Upper lobe of left lung (tissue), 6 donors: ENCODE measurements around the gene COLEC11. TPM values are rescaled to one million over a fixed set of nuclear protein-coding genes. Genes with fewer than 3 reads are reported as not detected.
"Not testable (repeated sequence)": the region's sequence is repeated elsewhere in the genome, so short reads cannot be mapped to it uniquely, and the experiment has no call there.

Experiments
- ATAC-seq, 2 donors: fragments of 200-7000 bp; cut with Tn5 transposase; one replicate each; pipeline ENCODE4 v1.9.1; 2022; ENCODE audit warnings: mild to moderate bottlenecking in 2 of 2, moderate library complexity in 2 of 2; ENCODE audit not compliant: low FRiP score in 2 of 2
- DNase-seq, 2 donors: peaks; one replicate each; pipeline ENCODE4 v3.0.0-alpha.2; 2019 to 2020
- H3K27ac ChIP-seq, 4 donors: fragments of 200-600 bp; sonication (generic); one replicate each; pipeline ENCODE4 v1.5.1; 2016 to 2019
- H3K27me3 ChIP-seq, 4 donors: fragments of 200-600 bp; sonication (generic); one replicate each; pipeline ENCODE4 v1.5.1; 2017 to 2019
- H3K36me3 ChIP-seq, 4 donors: fragments of 200-600 bp; sonication (generic); one replicate each; pipeline ENCODE4 v1.5.1; 2016 to 2019
- H3K4me1 ChIP-seq, 4 donors: fragments of 200-600 bp; sonication (generic); one replicate each; pipeline ENCODE4 v1.5.1; 2018 to 2019
- H3K4me3 ChIP-seq, 4 donors: fragments of 200-600 bp; sonication (generic); one replicate each; pipeline ENCODE4 v1.5.1; 2017 to 2019; ENCODE audit warnings: mild to moderate bottlenecking in 2 of 4, moderate library complexity in 1 of 4
- H3K9me3 ChIP-seq, 4 donors: fragments of 200-600 bp; sonication (generic); one replicate each; pipeline ENCODE4 v1.5.1; 2018 to 2019
- EP300 ChIP-seq, 4 donors: sonication (generic); formaldehyde crosslinking; IDR thresholded peaks; one replicate each; pipeline ENCODE4 v1.5.1; 2017; ENCODE audit warnings: antibody characterized with exemption in 4 of 4, control low read depth in 2 of 4
- POLR2A ChIP-seq, 4 donors: fragments of 450-650 bp; IDR thresholded peaks; one replicate each; pipeline ENCODE4 v1.5.1; 2016 to 2017; ENCODE audit warnings: antibody characterized with exemption in 4 of 4, mild to moderate bottlenecking in 2 of 4
- POLR2AphosphoS5 ChIP-seq, 2 donors: sonication (generic); formaldehyde crosslinking; IDR thresholded peaks; one replicate each; pipeline ENCODE4 v1.5.1; 2017; ENCODE audit warnings: antibody characterized with exemption in 2 of 2
- WGBS, 2 donors: methylation state at CpG; one replicate each; pipeline ENCODE4 v1.1.5; 2017 to 2018; 5-methylcytosine and 5-hydroxymethylcytosine counted together
- total RNA-seq, 6 donors: library from RNA; depleted of rRNA in 4 of 6; stranded (reverse); fragments of >200 nt in 4 of 6; gene quantifications; one replicate each; pipeline versions ENCODE4 v1.1.0 to v1.2.1, GENCODE V29; 2016 to 2021
- TF ChIP-seq, protein P1 (sequence below), 6 experiments: fragments of 450-650 bp in 4 of 6; fragments of 200-600 bp in 2 of 6; sonication (generic) in 2 of 6; IDR thresholded peaks; one replicate each; pipeline ENCODE4 v1.5.1; 2016 to 2019; ENCODE audit warnings: antibody characterized with exemption in 6 of 6
- donor health status: DM: no; HTN: no; CAD: no; lungs with moderate emphysema.
- donor health status: DM: no; HTN: yes; CAD: no; lungs with severe emphysema.

Gene COLEC11
- total RNA-seq, 6 donors from 2014 or later = 0.79 to 2.3 (median 1.3) TPM; not detected in 1

DNA sequence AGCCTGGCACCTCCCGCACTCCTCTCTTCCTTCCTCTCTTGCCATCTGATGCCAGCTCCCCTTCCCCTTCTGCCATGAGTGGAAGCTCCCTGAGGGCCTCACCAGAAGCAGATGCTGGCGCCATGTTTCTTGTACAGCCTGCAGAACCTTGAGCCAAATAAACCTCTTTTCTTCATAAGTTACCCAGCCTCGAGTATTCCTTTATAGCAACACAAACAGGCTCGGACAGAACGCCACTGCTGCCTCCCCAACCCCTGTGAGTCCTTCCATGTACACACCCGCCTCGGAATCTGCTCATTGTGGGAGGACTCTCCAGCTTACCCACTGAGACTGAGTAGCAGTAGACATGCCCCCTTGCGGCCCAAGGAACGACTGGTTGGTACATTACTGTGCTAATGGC is 28.1 kb upstream of the COLEC11 start:
- no peak for TF ChIP-seq POLR2A (IDR thresholded peaks at IDR 0.05)
- no peak for TF ChIP-seq EP300 (IDR thresholded peaks at IDR 0.05)
- TF ChIP-seq POLR2AphosphoS5 (IDR thresholded peaks at IDR 0.05) = no peak
- TF ChIP-seq, protein P1, sequence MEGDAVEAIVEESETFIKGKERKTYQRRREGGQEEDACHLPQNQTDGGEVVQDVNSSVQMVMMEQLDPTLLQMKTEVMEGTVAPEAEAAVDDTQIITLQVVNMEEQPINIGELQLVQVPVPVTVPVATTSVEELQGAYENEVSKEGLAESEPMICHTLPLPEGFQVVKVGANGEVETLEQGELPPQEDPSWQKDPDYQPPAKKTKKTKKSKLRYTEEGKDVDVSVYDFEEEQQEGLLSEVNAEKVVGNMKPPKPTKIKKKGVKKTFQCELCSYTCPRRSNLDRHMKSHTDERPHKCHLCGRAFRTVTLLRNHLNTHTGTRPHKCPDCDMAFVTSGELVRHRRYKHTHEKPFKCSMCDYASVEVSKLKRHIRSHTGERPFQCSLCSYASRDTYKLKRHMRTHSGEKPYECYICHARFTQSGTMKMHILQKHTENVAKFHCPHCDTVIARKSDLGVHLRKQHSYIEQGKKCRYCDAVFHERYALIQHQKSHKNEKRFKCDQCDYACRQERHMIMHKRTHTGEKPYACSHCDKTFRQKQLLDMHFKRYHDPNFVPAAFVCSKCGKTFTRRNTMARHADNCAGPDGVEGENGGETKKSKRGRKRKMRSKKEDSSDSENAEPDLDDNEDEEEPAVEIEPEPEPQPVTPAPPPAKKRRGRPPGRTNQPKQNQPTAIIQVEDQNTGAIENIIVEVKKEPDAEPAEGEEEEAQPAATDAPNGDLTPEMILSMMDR (IDR thresholded peaks at IDR 0.05) = no peak
- Histone ChIP-seq H3K36me3 (no peaks in the 10 kb centered on the region), H3K9me3 (no peaks in the 10 kb centered on the region), H3K27me3 (no peaks in the 10 kb centered on the region), H3K4me3 (no peak overlapping the region), H3K27ac (no peak overlapping the region), H3K4me1 (no peaks in the 10 kb centered on the region)
- ATAC-seq (no peak), DNase-seq (no peak)
- 89 to 94% methylated on average over 9 of the region's 9 CpGs for WGBS, 2 donors

DNA sequence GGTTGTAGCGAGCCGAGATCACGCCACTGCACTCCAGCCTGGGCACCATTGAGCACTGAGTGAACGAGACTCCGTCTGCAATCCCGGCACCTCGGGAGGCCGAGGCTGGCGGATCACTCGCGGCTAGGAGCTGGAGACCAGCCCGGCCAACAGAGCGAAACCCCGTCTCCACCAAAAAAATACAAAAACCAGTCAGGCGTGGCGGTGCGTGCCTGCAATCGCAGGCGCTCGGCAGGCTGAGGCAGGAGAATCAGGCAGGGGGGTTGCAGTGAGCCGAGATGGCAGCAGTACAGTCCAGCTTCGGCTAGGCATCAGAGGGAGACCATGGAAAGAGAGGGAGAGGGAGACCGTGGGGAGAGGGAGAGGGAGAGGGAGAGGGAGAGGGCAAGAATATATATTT is 25.3 kb upstream of the COLEC11 start:
- H3K4me1 ChIP-seq, H3K9me3 ChIP-seq, H3K27ac ChIP-seq, ATAC-seq, DNase-seq, H3K4me3 ChIP-seq, H3K27me3 ChIP-seq, H3K36me3 ChIP-seq: not testable (repeated sequence)
- WGBS, 2 donors = 91 to 92% methylated on average over 12 to 20 of the region's 23 CpGs

DNA sequence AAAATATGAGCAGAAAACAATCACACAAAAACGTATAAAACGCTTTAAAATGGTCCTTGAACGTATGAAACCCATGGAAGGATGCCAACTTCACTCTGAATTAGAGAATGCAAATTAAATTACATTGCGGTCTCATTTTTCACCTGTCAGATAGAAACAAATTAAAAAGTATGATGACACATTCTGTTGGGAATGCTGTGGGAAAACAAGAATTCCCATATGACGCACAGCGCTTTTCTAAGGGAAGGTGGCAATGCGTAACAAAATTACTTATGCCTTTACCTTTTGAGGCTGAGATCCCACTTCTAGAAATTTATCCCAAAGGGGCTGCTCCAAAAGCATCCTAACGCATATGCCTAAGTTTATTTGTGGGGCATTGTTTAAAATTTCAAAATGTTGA is 23.6 kb upstream of the COLEC11 start:
- Histone ChIP-seq H3K4me1 (peaks cover 4 to 15% (median 8%) of the 10 kb centered on the region in 4 donors), H3K27ac (no peak overlapping the region), H3K36me3 (peaks cover 0 to 3% (median 0%) of the 10 kb centered on the region in 4 donors), H3K4me3 (no peak overlapping the region), H3K27me3 (no peaks in the 10 kb centered on the region), H3K9me3 (no peaks in the 10 kb centered on the region)
- 84 to 85% methylated on average over 8 of the region's 8 CpGs for WGBS, 2 donors
- ATAC-seq (no peak), DNase-seq (no peak)
- TF ChIP-seq, protein P1 (IDR thresholded peaks at IDR 0.05) = no peak
- TF ChIP-seq POLR2AphosphoS5 (IDR thresholded peaks at IDR 0.05) = no peak
- no peak for TF ChIP-seq POLR2A (IDR thresholded peaks at IDR 0.05)
- no peak for TF ChIP-seq EP300 (IDR thresholded peaks at IDR 0.05)

DNA sequence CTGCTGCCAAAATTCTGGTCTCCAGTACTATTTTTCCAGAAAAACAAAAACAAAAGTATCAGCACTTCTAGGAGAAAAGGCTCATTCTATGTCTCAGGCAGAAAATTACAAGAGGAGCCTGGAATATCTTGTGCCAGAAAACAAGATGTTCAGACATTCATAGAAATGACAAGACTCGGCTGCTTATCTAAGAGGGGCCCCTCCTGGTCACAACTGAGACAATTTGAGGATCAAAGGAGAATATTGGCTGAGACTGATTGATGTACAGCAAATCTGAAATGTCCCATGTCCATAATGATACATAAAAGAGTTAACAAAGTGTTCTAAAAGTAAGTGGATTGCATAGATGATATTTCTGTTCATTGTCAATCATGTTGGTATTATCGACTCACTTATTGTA is 22.3 kb upstream of the COLEC11 start:
- 71 to 82% methylated on average over 2 of the region's 2 CpGs for WGBS, 2 donors
- DNase-seq (no peak), ATAC-seq (no peak)
- Histone ChIP-seq H3K27me3 (no peaks in the 10 kb centered on the region), H3K4me3 (no peak overlapping the region), H3K36me3 (peaks cover 4 to 16% (median 10%) of the 10 kb centered on the region in 4 donors), H3K9me3 (no peaks in the 10 kb centered on the region), H3K27ac (no peak overlapping the region), H3K4me1 (peaks cover 10 to 29% (median 22%) of the 10 kb centered on the region in 4 donors)
- TF ChIP-seq, protein P1 (IDR thresholded peaks at IDR 0.05) = no peak
- TF ChIP-seq EP300 (IDR thresholded peaks at IDR 0.05) (no peak), POLR2AphosphoS5 (IDR thresholded peaks at IDR 0.05) (no peak), POLR2A (IDR thresholded peaks at IDR 0.05) (no peak)

- DNase-seq (no peak), ATAC-seq (no peak)
- Histone ChIP-seq H3K27me3 (no peaks in the 10 kb centered on the region), H3K4me1 (peaks cover 23 to 42% (median 32%) of the 10 kb centered on the region in 4 donors), H3K36me3 (peaks cover 10 to 31% (median 16%) of the 10 kb centered on the region in 4 donors), H3K27ac (no peak overlapping the region), H3K9me3 (no peaks in the 10 kb centered on the region), H3K4me3 (no peak overlapping the region)
- WGBS, 2 donors = 95 to 96% methylated on average over 11 of the region's 11 CpGs
- TF ChIP-seq EP300 (IDR thresholded peaks at IDR 0.05) (no peak), POLR2AphosphoS5 (IDR thresholded peaks at IDR 0.05) (no peak), POLR2A (IDR thresholded peaks at IDR 0.05) (no peak)
- TF ChIP-seq, protein P1 (IDR thresholded peaks at IDR 0.05) = no peak
Observed at GRCh38 chr2:3574155-3574554, 20.8 kb upstream of the COLEC11 start.
